H1 (cell line): ENCODE measurements around the gene CUEDC2. TPM values are rescaled to one million over a fixed set of nuclear protein-coding genes. Genes with fewer than 3 reads are reported as not detected.
A peak's percentile ranks its signal among the peaks of the same experiment; 100 is the strongest.

Experiments
- BACH1 ChIP-seq: IDR thresholded peaks from 2 replicates; pipeline ENCODE4 v1.6.1; 2012; ENCODE audit warnings: low read length, improper control_type of control experiment
- BCL11A ChIP-seq, 2 experiments: IDR thresholded peaks; one replicate each; pipeline ENCODE4 v1.6.1; 2011; ENCODE audit warnings: low read depth in 2 of 2, low read length in 2 of 2, mild to moderate bottlenecking in 2 of 2
- CHD1 ChIP-seq: IDR thresholded peaks from 2 replicates; pipeline ENCODE4 v1.6.1; 2012; ENCODE audit warnings: low read depth, low read length, improper control_type of control experiment
- CHD7 ChIP-seq: fragments of 300-600 bp; sonication (generic); IDR thresholded peaks from 2 replicates; pipeline ENCODE4 v1.7.1; 2012; ENCODE audit warnings: low read length, moderate library complexity, mild to moderate bottlenecking, inconsistent platforms; ENCODE audit not compliant: insufficient replicate concordance
- EP300 ChIP-seq, 2 experiments: IDR thresholded peaks; 1 replicate in 1 of 2; 2 replicates in 1 of 2; pipeline ENCODE4 v1.6.1; 2011 to 2012; ENCODE audit warnings: low read depth in 2 of 2, low read length in 2 of 2, mild to moderate bottlenecking in 2 of 2, borderline replicate concordance in 1 of 2, inconsistent platforms in 1 of 2, moderate library complexity in 1 of 2
- EZH2 ChIP-seq: fragments of 200-600 bp; sonication (generic); IDR thresholded peaks from 2 replicates; pipeline ENCODE4 v1.7.1; 2012; ENCODE audit warnings: low read depth, mild to moderate bottlenecking, moderate library complexity, low read length, inconsistent platforms; ENCODE audit not compliant: severe bottlenecking
- JUN ChIP-seq: IDR thresholded peaks from 2 replicates; pipeline ENCODE4 v1.6.1; 2011; ENCODE audit warnings: low read depth, mild to moderate bottlenecking, improper control_type of control experiment, low read length
- SUZ12 ChIP-seq: fragments of 200-600 bp; sonication (generic); IDR thresholded peaks from 2 replicates; pipeline ENCODE4 v1.6.1; 2012; ENCODE audit warnings: mild to moderate bottlenecking, inconsistent platforms, low read length, moderate library complexity, mixed read lengths
- TBP ChIP-seq: IDR thresholded peaks from 2 replicates; pipeline ENCODE4 v1.6.1; 2011; ENCODE audit warnings: low read depth, low read length, improper control_type of control experiment
- TCF12 ChIP-seq: IDR thresholded peaks from 2 replicates; pipeline ENCODE4 v1.6.1; 2011; ENCODE audit warnings: low read depth, mild to moderate bottlenecking, low read length
- polyA plus RNA-seq, 7 experiments: library from polyadenylated mRNA; depleted of rRNA in 3 of 7; stranded (reverse) in 5 of 7; unstranded in 2 of 7; fragments of >200 nt in 5 of 7; fragments of 200-250 nt in 2 of 7; gene quantifications; 1 replicate in 5 of 7; 2 replicates in 1 of 7; 4 replicates in 1 of 7; pipeline versions ENCODE4 v1.2.1 to v1.2.3, GENCODE V29; 2011 to 2013; ENCODE audit warnings: missing spikeins in 2 of 7, mixed read lengths in 2 of 7
- total RNA-seq: library from RNA; stranded (reverse); fragmentation: NEBNext Ultra II Directional; extraction: Animal tissue kit (Norgen Biotek cat#: 25700); gene quantifications from 2 replicates; pipeline ENCODE4 v1.2.1, GENCODE V29; 2021

Gene CUEDC2
- total and polyA plus RNA-seq, 2 of the 8 experiments (the other 6 are each of a cell fraction or from before 2014, with no cell fraction given): 41.7 to 55.2 TPM

- TF ChIP-seq CHD7 (no peak), SUZ12 (no peak), JUN (no peak), TBP (no peak; the same call in 1 of the 2 replicates), TCF12 (no peak), CHD1 (no peak), EP300 (IDR thresholded peaks at IDR 0.05; ENCODE audit: borderline replicate concordance in 1 of 2, low read depth in 2 of 2, low read length in 2 of 2) (peak in 1 of 2 experiments; percentile 35; a peak in 1 of 3 replicates), BCL11A (IDR thresholded peaks at IDR 0.05; ENCODE audit: low read depth in 2 of 2, low read length in 2 of 2) (no peak), BACH1 (peak; percentile 70), EZH2 (no peak)
These were observed 33.0 kb downstream of the CUEDC2 start (continued) for GRCh38 chr10:102399217-102400021.
